ENCODE data around the gene NDNF. TPM values are rescaled to one million over a fixed set of nuclear protein-coding genes. Genes with fewer than 3 reads are reported as not detected.

Gene NDNF
- total and polyA plus RNA-seq, 2 experiments from 2014 or later, result 13.6 to 30.5 TPM

DNA sequence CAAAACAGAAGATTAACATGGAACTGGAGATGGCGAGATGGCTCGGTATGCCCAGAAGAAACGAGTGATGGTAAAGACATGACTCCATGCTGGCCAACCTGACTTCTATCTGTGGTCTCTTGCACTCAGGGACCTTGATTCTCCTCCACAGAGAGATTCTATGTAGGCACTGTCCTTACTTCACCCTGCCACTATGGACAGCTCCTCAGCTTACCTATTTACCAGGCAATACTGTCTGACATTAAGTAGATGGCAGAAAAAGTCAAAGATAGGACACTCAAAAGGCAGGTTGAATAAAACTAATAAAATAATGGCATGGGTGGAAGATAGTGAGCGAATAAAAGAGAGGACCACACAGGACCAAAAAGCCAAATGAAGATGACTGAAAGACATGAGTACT lies 35.2 kb upstream of the NDNF start:
- H3K9me2 ChIP-seq (replicated peaks; ENCODE audit: insufficient read depth), result no peaks in the 10 kb centered on the region
- H3K27ac ChIP-seq, result no peak overlapping the region
- no peak overlapping the region for H2AFZ ChIP-seq
- no peaks in the 10 kb centered on the region for H3K9me3 ChIP-seq (ENCODE audit: low read depth)
- H3K79me2 ChIP-seq, result no peaks in the 10 kb centered on the region
- H3K4me3 ChIP-seq, result no peak overlapping the region
- TF ChIP-seq, protein P1, sequence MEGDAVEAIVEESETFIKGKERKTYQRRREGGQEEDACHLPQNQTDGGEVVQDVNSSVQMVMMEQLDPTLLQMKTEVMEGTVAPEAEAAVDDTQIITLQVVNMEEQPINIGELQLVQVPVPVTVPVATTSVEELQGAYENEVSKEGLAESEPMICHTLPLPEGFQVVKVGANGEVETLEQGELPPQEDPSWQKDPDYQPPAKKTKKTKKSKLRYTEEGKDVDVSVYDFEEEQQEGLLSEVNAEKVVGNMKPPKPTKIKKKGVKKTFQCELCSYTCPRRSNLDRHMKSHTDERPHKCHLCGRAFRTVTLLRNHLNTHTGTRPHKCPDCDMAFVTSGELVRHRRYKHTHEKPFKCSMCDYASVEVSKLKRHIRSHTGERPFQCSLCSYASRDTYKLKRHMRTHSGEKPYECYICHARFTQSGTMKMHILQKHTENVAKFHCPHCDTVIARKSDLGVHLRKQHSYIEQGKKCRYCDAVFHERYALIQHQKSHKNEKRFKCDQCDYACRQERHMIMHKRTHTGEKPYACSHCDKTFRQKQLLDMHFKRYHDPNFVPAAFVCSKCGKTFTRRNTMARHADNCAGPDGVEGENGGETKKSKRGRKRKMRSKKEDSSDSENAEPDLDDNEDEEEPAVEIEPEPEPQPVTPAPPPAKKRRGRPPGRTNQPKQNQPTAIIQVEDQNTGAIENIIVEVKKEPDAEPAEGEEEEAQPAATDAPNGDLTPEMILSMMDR (IDR thresholded peaks at IDR 0.05; ENCODE audit: poor library complexity), result no peak
- no peak for TF ChIP-seq EZH2 (IDR thresholded peaks at IDR 0.05; ENCODE audit: borderline replicate concordance)
- TF ChIP-seq EZH2phosphoT487 (IDR thresholded peaks at IDR 0.05; ENCODE audit: low read depth, severe bottlenecking, unreplicated experiment), result no peak
- H3K4me1 ChIP-seq (ENCODE audit: insufficient read depth), result no peaks in the 10 kb centered on the region
- DNase-seq (ENCODE audit: low spot score), result no peak
- no peaks in the 10 kb centered on the region for H3K27me3 ChIP-seq
- no peak overlapping the region for H3K4me2 ChIP-seq
- no peaks in the 10 kb centered on the region for H4K20me1 ChIP-seq (ENCODE audit: insufficient read depth, poor library complexity, severe bottlenecking)
- H3K36me3 ChIP-seq (replicated peaks; ENCODE audit: insufficient read depth, low read depth), result no peaks in the 10 kb centered on the region
- WGBS (ENCODE audit: low lambda C conversion rate, missing lambda C conversion rate), result 91% methylated on average over 4 of the region's 4 CpGs

DNA sequence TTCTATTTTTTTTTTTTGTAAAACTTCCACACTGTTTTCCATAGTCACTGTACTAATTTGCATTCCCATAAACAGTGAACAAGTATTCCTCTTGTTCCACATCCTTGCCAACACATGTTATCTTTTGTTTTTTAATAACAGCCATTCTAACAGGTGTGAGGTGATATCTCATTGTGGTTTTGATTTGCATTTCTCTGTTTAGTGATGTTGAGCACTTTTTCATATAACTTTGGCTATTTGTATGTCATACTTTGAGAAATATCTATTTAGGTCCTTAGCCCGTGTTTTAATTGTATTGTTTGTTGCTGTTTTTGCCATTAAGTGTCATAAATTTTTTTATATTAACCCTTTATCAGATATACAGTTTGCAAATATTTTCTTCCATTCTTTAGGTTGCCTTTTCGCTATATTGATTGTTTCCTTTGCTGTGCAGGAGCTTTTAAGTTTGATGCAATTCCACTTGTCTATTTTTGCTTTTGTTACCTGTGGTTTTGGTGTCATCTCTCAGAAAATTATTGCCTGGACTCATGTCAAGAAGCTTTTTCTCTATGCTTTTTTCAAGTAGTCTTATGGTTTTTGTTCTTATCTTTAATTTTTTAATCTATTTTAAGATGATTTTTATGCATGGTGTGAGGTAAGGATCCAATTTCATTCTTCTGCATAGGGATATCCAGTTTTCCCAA lies 27.9 kb upstream of the NDNF start:
- no peaks in the 10 kb centered on the region for H3K79me2 ChIP-seq
- no peaks in the 10 kb centered on the region for H3K4me1 ChIP-seq (ENCODE audit: insufficient read depth)
- no peaks in the 10 kb centered on the region for H4K20me1 ChIP-seq (ENCODE audit: insufficient read depth, poor library complexity, severe bottlenecking)
- no peak overlapping the region for H3K4me2 ChIP-seq
- 77% methylated on average over 2 of the region's 2 CpGs for WGBS (ENCODE audit: low lambda C conversion rate, missing lambda C conversion rate)
- H3K9me3 ChIP-seq (ENCODE audit: low read depth), result no peaks in the 10 kb centered on the region
- no peaks in the 10 kb centered on the region for H3K9me2 ChIP-seq (replicated peaks; ENCODE audit: insufficient read depth)
- H3K36me3 ChIP-seq (replicated peaks; ENCODE audit: insufficient read depth, low read depth), result no peaks in the 10 kb centered on the region
- TF ChIP-seq EZH2 (IDR thresholded peaks at IDR 0.05; ENCODE audit: borderline replicate concordance) (no peak), EZH2phosphoT487 (IDR thresholded peaks at IDR 0.05; ENCODE audit: low read depth, severe bottlenecking, unreplicated experiment) (no peak)
- TF ChIP-seq, protein P1 (IDR thresholded peaks at IDR 0.05; ENCODE audit: poor library complexity), result no peak
- DNase-seq (ENCODE audit: low spot score), result no peak
- no peak overlapping the region for H2AFZ ChIP-seq
- H3K27me3 ChIP-seq, result no peaks in the 10 kb centered on the region
- H3K4me3 ChIP-seq, result no peak overlapping the region
- H3K27ac ChIP-seq, result no peak overlapping the region

DNA sequence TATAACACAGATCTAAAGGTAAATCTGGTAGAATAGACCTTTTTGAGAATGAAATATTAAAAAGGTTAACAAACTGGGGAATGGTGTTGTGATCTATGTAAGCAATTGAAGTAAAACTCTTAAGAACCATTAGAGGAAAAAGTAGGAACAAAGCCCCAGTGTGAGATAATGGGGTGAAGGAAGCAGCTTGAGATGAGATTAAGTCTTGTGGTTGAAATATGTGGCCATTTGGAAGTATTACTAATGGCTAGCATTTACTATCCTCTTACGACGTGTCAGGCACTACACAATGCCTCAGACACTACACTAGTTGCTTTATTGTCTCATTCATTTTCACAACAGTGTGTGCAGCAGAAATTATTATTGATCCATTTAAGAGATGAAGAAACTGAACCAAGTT lies 25.9 kb upstream of the NDNF start:
- DNase-seq (ENCODE audit: low spot score), result no peak
- no peaks in the 10 kb centered on the region for H4K20me1 ChIP-seq (ENCODE audit: insufficient read depth, poor library complexity, severe bottlenecking)
- H3K36me3 ChIP-seq (replicated peaks; ENCODE audit: insufficient read depth, low read depth), result no peaks in the 10 kb centered on the region

More for the DNA sequence above, 25.9 kb upstream of the NDNF start:
- H3K4me2 ChIP-seq, result no peak overlapping the region
- no peak overlapping the region for H3K27ac ChIP-seq
- H3K27me3 ChIP-seq, result no peaks in the 10 kb centered on the region
- no peaks in the 10 kb centered on the region for H3K9me3 ChIP-seq (ENCODE audit: low read depth)
- H3K9me2 ChIP-seq (replicated peaks; ENCODE audit: insufficient read depth), result no peaks in the 10 kb centered on the region
- 89% methylated on average over 2 of the region's 2 CpGs for WGBS (ENCODE audit: low lambda C conversion rate, missing lambda C conversion rate)
- TF ChIP-seq EZH2 (IDR thresholded peaks at IDR 0.05; ENCODE audit: borderline replicate concordance), result no peak
- TF ChIP-seq, protein P1 (IDR thresholded peaks at IDR 0.05; ENCODE audit: poor library complexity), result no peak
- no peak for TF ChIP-seq EZH2phosphoT487 (IDR thresholded peaks at IDR 0.05; ENCODE audit: low read depth, severe bottlenecking, unreplicated experiment)
- H3K4me3 ChIP-seq, result no peak overlapping the region
- no peaks in the 10 kb centered on the region for H3K79me2 ChIP-seq
- no peak overlapping the region for H2AFZ ChIP-seq
- H3K4me1 ChIP-seq (ENCODE audit: insufficient read depth), result no peaks in the 10 kb centered on the region
